ENCODE results near the gene SALL3. TPM values are rescaled to one million over a fixed set of nuclear protein-coding genes. Genes with fewer than 3 reads are reported as not detected.

Gene SALL3
- total RNA-seq, 1 donor from 2014 or later: 0.36 TPM

DNA sequence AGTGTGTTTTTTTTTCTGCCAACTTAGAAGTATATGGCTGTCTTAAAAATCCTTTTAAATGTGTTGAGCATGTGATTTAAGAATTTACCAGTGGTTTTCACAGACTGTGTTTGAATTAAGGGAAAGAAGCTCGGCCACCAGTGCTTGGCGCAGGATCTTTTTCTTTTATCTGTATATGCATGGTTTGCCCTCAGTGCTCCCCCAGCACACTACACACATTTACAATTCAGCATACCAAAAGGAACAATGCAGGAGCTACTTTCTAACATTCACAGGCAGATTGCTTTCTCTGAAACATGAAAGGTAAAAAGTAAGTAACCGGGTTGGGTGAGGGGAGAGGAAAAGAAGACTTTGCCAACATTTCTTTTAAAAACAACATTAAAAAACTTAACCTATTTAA lies 3.9 kb downstream of the SALL3 start:
- TF ChIP-seq, protein P1, sequence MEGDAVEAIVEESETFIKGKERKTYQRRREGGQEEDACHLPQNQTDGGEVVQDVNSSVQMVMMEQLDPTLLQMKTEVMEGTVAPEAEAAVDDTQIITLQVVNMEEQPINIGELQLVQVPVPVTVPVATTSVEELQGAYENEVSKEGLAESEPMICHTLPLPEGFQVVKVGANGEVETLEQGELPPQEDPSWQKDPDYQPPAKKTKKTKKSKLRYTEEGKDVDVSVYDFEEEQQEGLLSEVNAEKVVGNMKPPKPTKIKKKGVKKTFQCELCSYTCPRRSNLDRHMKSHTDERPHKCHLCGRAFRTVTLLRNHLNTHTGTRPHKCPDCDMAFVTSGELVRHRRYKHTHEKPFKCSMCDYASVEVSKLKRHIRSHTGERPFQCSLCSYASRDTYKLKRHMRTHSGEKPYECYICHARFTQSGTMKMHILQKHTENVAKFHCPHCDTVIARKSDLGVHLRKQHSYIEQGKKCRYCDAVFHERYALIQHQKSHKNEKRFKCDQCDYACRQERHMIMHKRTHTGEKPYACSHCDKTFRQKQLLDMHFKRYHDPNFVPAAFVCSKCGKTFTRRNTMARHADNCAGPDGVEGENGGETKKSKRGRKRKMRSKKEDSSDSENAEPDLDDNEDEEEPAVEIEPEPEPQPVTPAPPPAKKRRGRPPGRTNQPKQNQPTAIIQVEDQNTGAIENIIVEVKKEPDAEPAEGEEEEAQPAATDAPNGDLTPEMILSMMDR (IDR thresholded peaks at IDR 0.05; ENCODE audit: borderline replicate concordance): no peak
- intact Hi-C loops (cut with micrococcal nuclease): no loop called here
- H3K4me3 ChIP-seq: no peak overlapping the region
- peaks cover 19% of the 10 kb centered on the region for H3K4me1 ChIP-seq
- H3K36me3 ChIP-seq: no peaks in the 10 kb centered on the region
- no peaks in the 10 kb centered on the region for H3K9me3 ChIP-seq (replicated peaks)
- DNase-seq: no peak
- peaks cover 96% of the 10 kb centered on the region for H3K27me3 ChIP-seq (ENCODE audit: low read depth)
- no peak overlapping the region for H3K27ac ChIP-seq (replicated peaks)

DNA sequence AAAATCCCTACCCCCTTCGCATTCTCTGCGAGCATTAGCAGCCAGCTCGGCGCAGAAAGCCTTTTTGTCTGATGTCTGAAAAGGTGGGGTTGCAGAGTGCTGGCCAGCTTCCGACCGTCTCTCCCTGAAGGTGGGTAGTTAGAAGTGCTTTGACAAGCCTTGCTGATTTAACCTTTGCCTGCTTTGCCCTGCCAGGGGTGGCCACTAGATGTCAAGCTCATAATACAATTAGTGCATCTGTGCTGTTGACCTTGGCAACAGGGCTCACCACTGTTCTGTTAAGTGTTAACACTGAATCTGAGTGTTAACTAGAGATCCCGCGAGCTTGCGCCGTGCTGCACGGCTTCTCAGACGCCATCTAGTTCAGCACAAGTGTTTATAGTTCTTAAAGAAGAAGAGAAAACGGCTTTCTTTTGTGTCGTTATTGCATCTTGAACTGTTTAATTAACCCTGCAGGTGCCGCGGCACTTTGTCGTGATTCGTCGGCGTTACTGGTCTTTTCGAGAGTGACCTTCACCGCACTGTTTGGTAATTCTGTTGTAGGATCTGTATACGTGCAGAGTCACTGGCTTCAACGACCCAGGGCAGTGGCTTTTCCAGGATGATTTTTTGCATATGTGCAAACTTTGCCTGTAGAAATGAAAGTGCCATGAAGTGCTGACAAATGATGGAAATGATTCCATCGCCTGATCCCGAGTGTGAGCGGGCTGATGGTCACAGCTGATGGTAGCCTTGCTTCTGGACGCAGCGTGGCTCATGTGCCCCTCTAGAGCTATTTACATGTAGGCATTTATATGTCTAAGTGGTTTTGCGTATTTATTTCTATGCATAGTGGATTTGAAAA lies 5.5 kb downstream of the SALL3 start:
- intact Hi-C loops (cut with micrococcal nuclease): no loop called here
- H3K4me1 ChIP-seq: peaks cover 11% of the 10 kb centered on the region
- H3K36me3 ChIP-seq: no peaks in the 10 kb centered on the region
- no peak overlapping the region for H3K27ac ChIP-seq (replicated peaks)
- H3K4me3 ChIP-seq: no peak overlapping the region
- DNase-seq: no peak
- TF ChIP-seq, protein P1 (IDR thresholded peaks at IDR 0.05; ENCODE audit: borderline replicate concordance): peak; percentile 30
- H3K27me3 ChIP-seq (ENCODE audit: low read depth): peaks cover 100% of the 10 kb centered on the region
- H3K9me3 ChIP-seq (replicated peaks): no peaks in the 10 kb centered on the region

DNA sequence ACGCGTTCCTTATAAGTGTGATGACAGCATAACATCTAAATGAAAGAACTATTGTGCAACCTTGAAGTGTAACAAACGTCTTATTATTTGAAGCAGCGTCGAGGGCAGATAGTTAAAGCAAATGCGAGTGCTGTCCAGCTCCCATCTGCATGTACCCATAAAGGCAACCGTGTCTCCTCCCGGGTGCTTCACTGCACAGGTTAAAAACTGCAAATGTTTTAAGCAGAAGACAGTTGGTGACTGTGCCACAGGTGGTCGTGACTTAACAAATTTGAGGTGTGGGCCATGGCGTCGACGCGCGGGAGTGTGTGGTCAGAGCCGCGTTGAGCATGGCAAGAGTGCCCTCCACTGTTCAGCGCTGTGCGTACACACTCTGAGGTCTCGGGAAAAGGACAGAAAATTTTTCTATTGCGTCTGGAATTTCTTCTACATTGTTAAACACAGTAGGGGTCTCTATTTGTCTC lies 6.4 kb downstream of the SALL3 start:
- intact Hi-C loops (cut with micrococcal nuclease): no loop called here
- no peak overlapping the region for H3K4me3 ChIP-seq
- no peak overlapping the region for H3K27ac ChIP-seq (replicated peaks)
- DNase-seq: no peak
- TF ChIP-seq, protein P1 (IDR thresholded peaks at IDR 0.05; ENCODE audit: borderline replicate concordance): peak; percentile 54
- peaks cover 2% of the 10 kb centered on the region for H3K4me1 ChIP-seq
- H3K27me3 ChIP-seq (ENCODE audit: low read depth): peaks cover 100% of the 10 kb centered on the region
- no peaks in the 10 kb centered on the region for H3K36me3 ChIP-seq
- H3K9me3 ChIP-seq (replicated peaks): no peaks in the 10 kb centered on the region

DNA sequence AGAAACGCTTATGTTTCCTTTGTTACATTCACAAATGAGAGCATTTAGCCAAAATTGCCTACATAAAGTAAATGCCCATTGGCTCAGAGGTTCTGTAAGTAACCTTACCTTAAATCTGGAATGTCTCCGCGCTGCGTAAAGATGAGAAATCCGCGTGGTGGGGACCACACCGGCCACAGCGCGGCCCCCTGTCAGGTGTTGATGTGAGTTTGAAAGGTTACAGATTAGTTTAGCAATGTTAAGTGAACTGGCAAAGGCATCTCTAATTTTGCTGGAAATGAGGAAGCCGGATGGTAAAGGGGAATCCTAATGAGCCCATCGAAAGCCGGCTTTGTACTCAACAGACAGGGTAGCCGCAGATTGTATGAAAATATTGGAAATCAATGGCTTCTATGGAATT lies 11.8 kb downstream of the SALL3 start:
- H3K4me3 ChIP-seq: no peak overlapping the region
- H3K27me3 ChIP-seq (ENCODE audit: low read depth): peaks cover 66% of the 10 kb centered on the region
- no peak for DNase-seq
- TF ChIP-seq, protein P1 (IDR thresholded peaks at IDR 0.05; ENCODE audit: borderline replicate concordance): no peak
- no peaks in the 10 kb centered on the region for H3K36me3 ChIP-seq
- intact Hi-C loops (cut with micrococcal nuclease): no loop called here
- no peak overlapping the region for H3K27ac ChIP-seq (replicated peaks)
- no peaks in the 10 kb centered on the region for H3K9me3 ChIP-seq (replicated peaks)
- H3K4me1 ChIP-seq: no peaks in the 10 kb centered on the region

DNA sequence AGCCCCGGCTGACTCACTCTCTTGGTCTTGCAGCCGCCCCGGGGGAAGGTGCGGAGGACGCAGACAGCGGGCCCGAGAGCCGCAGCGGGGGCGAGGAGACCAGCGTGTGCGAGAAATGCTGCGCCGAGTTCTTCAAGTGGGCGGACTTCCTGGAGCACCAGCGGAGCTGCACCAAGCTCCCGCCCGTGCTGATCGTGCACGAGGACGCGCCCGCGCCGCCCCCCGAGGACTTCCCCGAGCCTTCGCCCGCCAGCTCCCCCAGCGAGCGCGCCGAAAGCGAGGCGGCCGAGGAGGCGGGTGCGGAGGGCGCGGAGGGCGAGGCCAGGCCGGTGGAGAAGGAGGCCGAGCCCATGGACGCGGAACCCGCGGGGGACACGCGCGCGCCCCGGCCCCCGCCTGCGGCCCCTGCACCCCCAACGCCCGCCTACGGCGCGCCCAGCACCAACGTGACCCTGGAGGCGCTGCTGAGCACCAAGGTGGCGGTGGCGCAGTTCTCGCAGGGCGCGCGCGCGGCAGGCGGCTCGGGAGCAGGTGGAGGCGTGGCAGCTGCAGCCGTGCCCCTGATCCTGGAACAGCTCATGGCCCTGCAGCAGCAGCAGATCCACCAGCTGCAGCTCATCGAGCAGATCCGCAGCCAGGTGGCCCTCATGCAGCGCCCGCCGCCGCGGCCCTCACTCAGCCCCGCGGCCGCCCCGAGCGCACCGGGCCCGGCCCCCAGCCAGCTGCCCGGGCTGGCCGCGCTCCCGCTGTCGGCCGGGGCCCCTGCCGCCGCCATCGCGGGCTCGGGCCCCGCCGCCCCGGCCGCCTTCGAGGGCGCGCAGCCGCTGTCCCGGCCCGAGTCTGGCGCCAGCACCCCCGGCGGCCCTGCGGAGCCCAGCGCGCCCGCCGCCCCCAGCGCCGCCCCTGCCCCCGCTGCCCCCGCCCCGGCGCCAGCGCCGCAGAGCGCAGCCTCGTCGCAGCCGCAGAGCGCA lies 12.7 kb downstream of the SALL3 start:
- H3K4me3 ChIP-seq: no peak overlapping the region
- no peaks in the 10 kb centered on the region for H3K36me3 ChIP-seq
- intact Hi-C loops (cut with micrococcal nuclease): no loop called here
- no peak for DNase-seq
- no peaks in the 10 kb centered on the region for H3K9me3 ChIP-seq (replicated peaks)
- no peaks in the 10 kb centered on the region for H3K4me1 ChIP-seq
- H3K27me3 ChIP-seq (ENCODE audit: low read depth): peaks cover 66% of the 10 kb centered on the region
- H3K27ac ChIP-seq (replicated peaks): no peak overlapping the region
- TF ChIP-seq, protein P1 (IDR thresholded peaks at IDR 0.05; ENCODE audit: borderline replicate concordance): no peak

Data from left ventricle myocardium inferior (tissue), 1 donor.